WERI-Rb-1 (cell line): Measurements from ENCODE around the gene MORC2.

Experiments
- DNase-seq: peaks from one replicate; pipeline ENCODE4 v3.0.0-alpha.2; 2020
- H3K27ac ChIP-seq: fragments of 250-450 bp; sonication (Bioruptor Pico); 2 replicates; pipeline ENCODE4 v1.5.1; 2020; ENCODE audit warnings: mild to moderate bottlenecking, moderate library complexity
- H3K27me3 ChIP-seq: fragments of 250-450 bp; sonication (Bioruptor Pico); 2 replicates; pipeline ENCODE4 v1.5.1; 2021; ENCODE audit warnings: mild to moderate bottlenecking, low read depth, moderate library complexity; ENCODE audit not compliant: insufficient read depth, severe bottlenecking
- H3K36me3 ChIP-seq: fragments of 250-450 bp; sonication (Bioruptor Pico); 2 replicates; pipeline ENCODE4 v1.5.1; 2020; ENCODE audit warnings: mild to moderate bottlenecking, moderate library complexity
- H3K4me3 ChIP-seq: 2 replicates; pipeline ENCODE4 v1.5.1; 2011; ENCODE audit warnings: low read depth, mild to moderate bottlenecking, control low read depth, low read length
- H3K9me3 ChIP-seq: fragments of 250-450 bp; sonication (Bioruptor Pico); 2 replicates; pipeline ENCODE4 v1.5.1; 2021; ENCODE audit warnings: mild to moderate bottlenecking, moderate library complexity; ENCODE audit not compliant: severe bottlenecking
- CTCF ChIP-seq: IDR thresholded peaks from 2 replicates; pipeline ENCODE4 v1.5.1; 2011; ENCODE audit warnings: low read depth, mild to moderate bottlenecking, control low read depth, inconsistent platforms, low read length

The MORC2 gene

GRCh38 chr22:30923168-30923900, 45.2 kb downstream of the MORC2 start:
- no peak for DNase-seq
- Histone ChIP-seq H3K4me3 (no peak overlapping the region), H3K27me3 (no peaks in the 10 kb centered on the region), H3K9me3 (no peaks in the 10 kb centered on the region), H3K36me3 (peaks cover 42% of the 10 kb centered on the region), H3K27ac (no peak overlapping the region)
- no peak for TF ChIP-seq CTCF

- no peak for TF ChIP-seq CTCF
Observed at GRCh38 chr22:30922151-30922611, 46.4 kb downstream of the MORC2 start.

GRCh38 chr22:30921108-30921507, 47.5 kb downstream of the MORC2 start:
- Histone ChIP-seq H3K27me3 (no peaks in the 10 kb centered on the region), H3K4me3 (peak overlapping the region; percentile 54), H3K36me3 (peaks cover 21% of the 10 kb centered on the region), H3K9me3 (peaks cover under 1% of the 10 kb centered on the region), H3K27ac (peak overlapping the region; percentile 80)
- peak; percentile 35 for DNase-seq
- no peak for TF ChIP-seq CTCF

More at GRCh38 chr22:30922151-30922611, 46.4 kb downstream of the MORC2 start:
- peaks cover 30% of the 10 kb centered on the region for H3K36me3 ChIP-seq
- no peaks in the 10 kb centered on the region for H3K27me3 ChIP-seq
- H3K4me3 ChIP-seq: peak overlapping the region; percentile 54
- H3K27ac ChIP-seq: peak overlapping the region; percentile 80
- peak; percentile 74 for DNase-seq
- H3K9me3 ChIP-seq: no peaks in the 10 kb centered on the region

- peak; percentile 80 for DNase-seq
- TF ChIP-seq CTCF: peak; percentile 78
- Histone ChIP-seq H3K27ac (no peak overlapping the region), H3K36me3 (peaks cover 14% of the 10 kb centered on the region), H3K4me3 (no peak overlapping the region), H3K9me3 (peaks cover 7% of the 10 kb centered on the region), H3K27me3 (no peaks in the 10 kb centered on the region)
Observed at GRCh38 chr22:30920407-30920806, 48.2 kb downstream of the MORC2 start.

GRCh38 chr22:30919973-30920372, 48.6 kb downstream of the MORC2 start:
- no peaks in the 10 kb centered on the region for H3K27me3 ChIP-seq
- TF ChIP-seq CTCF: no peak
- H3K27ac ChIP-seq: no peak overlapping the region
- peaks cover 13% of the 10 kb centered on the region for H3K36me3 ChIP-seq
- H3K9me3 ChIP-seq: peaks cover 10% of the 10 kb centered on the region
- DNase-seq: no peak
- H3K4me3 ChIP-seq: no peak overlapping the region
